Fibroblast of peridontal ligament (primary cell): Measurements from ENCODE around the gene SAMD13.

Experiments
- DNase-seq: peaks from one replicate; pipeline ENCODE4 v3.0.0-alpha.2; 2010; ENCODE audit errors: extremely low read depth

Gene SAMD13

DNA sequence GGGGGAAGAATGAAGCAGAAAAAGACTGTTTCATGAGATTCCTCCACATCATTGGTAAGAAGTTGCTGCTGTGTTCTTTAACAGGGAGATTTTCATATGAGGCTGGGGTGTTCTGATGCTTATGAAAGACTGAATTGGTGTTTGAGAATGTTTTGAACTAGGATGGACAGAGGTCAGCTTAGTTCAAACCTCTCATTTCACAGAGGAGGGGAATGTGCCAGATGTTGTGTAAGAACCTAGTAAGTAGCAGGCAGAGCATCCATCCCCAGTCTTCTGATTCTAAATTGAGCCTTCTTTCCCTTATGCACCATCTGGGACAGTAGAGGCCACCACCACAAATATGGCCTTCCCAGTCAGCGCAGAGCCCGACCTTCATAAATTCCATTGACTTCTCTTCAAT, 43.7 kb downstream of the SAMD13 start:
- DNase-seq, result peak; percentile 54

GRCh38 chr1:84347271-84347931, 45.9 kb downstream of the SAMD13 start:
- peak; percentile 42 for DNase-seq

DNA sequence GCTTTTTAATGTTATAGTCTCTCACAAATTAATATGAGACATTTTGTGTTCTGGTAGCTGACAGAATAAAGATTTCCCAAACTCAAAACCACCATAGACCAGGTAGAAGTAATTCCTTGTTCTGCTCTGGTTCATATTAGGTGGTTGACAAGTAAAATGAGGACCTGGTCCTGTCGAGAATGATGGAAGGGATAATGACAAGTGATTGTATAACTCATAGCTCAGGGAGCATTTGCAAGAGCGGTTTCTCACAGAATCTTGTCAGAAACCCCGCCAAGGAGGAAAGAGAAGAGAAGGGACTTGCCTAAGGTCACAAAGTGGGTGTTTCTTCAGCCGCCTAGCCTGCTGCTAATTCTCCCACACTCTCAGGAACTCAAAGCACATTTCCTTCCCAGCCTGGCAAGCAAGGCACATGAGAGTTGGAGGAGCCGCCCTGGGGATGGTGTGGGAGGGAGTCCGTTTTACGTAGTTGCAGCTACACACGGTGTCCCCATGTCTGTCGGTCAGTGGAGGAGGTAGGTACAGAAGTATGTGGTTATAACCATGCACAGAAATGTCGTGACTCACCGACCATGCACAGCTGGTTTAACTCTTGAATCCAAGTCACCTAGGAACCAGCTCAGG, 46.5 kb downstream of the SAMD13 start:
- no peak for DNase-seq

- DNase-seq, result no peak
Measured at GRCh38 chr1:84348759-84349158, 47.3 kb downstream of the SAMD13 start.

DNA sequence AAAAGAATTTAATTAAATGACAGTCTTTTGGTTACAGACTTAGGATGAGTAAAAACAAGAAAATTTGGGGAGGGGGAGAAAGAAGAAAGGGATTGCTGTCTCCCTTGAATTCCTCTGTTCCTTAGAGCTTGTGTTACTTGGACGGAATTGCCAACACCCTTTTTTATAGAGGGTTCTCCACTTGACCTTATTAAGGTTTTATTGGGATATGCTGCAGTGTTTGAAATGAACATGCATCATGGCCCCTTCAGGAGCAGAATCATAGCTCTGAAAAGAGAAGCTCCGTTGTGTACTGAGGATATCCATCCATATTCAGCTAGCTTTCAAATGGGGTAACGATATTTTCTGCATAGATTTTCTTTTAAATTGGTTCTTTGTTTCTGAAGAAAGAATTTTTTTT, 48.6 kb downstream of the SAMD13 start:
- no peak for DNase-seq

- no peak for DNase-seq
Measured at GRCh38 chr1:84350550-84350949, 49.0 kb downstream of the SAMD13 start.

DNA sequence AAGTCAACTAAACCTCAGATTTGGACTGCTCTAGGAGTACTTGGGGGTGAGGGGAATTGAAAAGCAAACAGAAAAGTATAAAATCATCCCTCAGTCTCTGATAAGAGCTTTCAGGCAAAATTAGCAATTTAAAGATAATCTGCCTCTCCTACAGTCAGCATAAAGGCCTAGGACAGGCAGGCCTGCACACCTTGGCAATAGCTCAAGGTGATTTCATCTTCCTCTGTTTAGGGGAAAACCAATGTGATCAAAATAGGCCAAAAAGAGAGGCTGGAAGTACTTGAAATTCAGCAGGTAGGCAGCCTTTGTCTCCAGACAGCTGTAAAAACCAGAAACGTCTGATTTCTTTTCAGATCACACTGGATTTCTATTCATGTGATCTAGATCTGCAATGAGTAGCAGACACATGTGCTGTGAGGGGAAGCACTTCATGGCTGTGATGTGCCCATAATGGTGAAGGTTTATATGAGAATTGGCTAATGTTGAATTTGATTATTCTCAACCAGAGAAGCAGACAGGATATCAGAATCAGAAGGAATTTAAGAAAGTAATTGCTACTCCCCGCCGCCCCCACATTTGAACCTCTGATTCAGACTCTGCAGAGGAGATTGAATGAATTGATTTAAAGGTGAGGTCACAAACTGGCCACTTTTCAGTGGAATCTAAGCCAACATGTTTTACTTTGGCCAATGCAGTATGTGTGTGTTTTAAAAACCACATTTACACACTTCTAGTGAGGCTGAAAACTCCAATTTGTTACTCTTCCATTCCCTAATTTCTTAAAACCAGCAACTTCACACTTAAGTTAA, 51.0 kb downstream of the SAMD13 start:
- no peak for DNase-seq

- peak; percentile 33 for DNase-seq
Measured at GRCh38 chr1:84353695-84354094, 52.2 kb downstream of the SAMD13 start.

- DNase-seq, result no peak
Measured at GRCh38 chr1:84355556-84355955, 54.0 kb downstream of the SAMD13 start.

- DNase-seq, result no peak
Measured at GRCh38 chr1:84356881-84357280, 55.4 kb downstream of the SAMD13 start.

- DNase-seq, result no peak
Measured at GRCh38 chr1:84358695-84359094, 57.2 kb downstream of the SAMD13 start.

GRCh38 chr1:84360316-84360715, 58.8 kb downstream of the SAMD13 start:
- DNase-seq, result no peak

- DNase-seq, result no peak
Measured at GRCh38 chr1:84361796-84362195, 60.3 kb downstream of the SAMD13 start.

- no peak for DNase-seq
Measured at GRCh38 chr1:84363019-84363418, 61.5 kb downstream of the SAMD13 start.

DNA sequence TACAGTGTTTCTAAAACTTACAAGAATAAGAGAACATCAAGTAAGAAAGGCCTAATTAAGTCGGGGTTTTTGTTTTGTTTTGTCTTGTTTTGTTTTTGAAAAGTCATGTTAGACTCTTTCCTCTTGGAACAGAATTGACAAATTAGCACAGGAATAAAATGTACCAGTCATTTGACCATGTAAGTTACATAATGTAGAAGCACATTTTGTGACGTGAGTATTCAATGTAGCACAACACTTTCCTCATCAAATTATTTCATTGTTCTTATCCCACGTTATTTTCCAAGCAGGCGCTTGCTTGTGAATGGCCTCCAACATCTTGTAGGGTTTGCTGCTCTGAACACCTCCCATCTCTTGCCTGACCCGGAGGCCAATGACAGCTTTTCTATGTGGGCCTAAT, 62.1 kb downstream of the SAMD13 start:
- no peak for DNase-seq

DNA sequence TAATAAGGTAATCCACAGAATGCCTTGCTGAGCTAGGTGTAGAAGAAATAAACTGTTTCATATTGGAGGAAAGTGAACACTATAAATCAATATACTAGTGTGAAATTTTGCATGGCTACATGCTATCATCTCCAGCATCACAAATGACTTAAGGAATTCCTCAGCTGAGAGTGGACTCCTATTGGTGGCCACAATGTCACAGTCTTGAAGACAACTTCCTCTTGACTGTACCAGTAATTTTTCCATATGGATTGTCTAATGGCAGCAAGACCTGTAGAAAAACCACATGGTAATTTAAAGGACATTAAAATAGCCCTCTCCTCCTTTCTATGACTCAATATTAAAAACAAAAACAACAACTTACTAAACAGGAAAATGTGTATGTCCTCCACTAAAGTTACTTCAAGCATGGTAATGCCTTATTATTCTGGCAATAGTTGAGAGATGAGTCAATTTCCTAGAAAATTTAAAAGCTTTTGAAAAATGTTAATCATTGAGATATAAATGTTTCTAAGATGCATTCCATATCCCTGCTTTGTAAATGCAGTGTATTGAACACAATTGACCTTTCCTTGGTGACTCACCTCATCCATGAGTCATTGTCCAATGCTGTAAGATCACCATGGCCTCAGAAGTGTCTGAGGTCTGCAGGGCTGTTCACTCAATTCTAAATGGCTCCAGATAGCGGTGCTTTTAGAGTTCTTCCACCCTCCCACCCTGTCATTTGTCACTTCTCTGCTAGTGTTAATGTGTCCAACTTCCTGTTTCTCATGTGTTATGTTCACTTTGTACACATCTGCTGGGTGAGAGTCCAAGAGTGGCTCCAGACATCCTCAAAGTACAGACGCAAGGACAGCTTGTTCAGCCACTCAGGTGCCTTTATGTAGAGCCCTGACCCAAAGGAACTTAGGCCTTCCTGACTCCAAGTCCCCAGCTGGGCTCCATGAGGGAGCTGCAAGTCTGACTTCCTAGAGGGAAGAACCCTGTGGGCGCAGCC, 64.0 kb downstream of the SAMD13 start:
- peak; percentile 97 for DNase-seq

DNA sequence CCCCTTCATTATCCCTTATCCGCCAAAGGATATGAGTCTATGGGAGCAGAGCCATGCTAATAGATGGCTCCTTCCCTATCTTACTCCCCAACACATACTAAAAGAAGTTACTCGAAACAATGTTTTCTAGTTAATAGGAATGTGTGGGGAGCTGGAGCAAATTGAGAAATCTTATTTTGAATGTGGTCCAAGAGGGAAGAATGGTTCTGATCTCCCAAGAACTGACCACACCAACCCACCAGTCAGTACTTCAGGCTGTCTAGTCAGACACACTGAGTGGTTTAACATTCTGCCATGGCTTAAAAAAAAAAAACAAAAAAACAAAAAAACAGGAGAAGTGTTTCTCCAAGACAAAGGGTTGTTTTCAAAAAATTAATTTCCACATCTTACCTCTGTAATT, 65.3 kb downstream of the SAMD13 start:
- peak; percentile 90 for DNase-seq

DNA sequence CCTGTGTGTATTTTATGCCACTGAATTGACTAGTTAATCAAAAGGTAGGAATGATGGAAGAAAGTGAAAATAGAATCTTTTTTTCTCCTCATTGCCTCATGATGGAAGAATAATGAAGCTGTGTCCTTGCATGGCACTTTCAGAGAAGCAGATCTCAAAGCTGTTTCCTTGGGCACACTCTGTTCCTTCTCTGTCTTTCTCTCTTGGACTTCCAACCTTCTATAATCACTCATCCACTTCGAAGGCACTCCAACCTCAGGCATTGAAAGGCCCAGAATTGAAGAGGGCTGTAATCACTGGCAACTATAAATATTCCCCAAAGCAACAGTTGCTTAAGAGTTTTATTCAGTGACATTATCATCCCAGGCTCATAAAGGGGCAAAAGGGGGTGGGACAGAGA, 65.7 kb downstream of the SAMD13 start:
- DNase-seq, result no peak

DNA sequence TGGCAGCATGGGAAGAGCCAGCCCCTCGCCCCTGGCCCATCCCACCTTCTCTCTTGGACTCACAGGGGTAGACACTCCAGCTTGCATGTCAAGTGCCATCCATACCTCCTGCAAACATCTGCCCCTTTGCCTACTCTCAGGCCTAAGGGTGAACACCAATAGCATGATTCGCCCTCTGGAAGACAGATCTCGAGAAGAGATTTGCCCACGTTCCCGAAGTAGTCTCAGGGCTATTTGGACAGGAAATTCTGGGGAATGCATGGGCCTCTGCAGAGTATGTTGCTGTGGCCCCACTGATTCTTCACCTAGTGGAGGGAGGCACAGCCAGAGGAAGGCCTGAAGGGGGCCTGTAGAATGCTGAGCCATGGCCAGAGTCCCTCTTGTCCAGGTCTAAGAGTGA, 66.9 kb downstream of the SAMD13 start:
- DNase-seq, result no peak

DNA sequence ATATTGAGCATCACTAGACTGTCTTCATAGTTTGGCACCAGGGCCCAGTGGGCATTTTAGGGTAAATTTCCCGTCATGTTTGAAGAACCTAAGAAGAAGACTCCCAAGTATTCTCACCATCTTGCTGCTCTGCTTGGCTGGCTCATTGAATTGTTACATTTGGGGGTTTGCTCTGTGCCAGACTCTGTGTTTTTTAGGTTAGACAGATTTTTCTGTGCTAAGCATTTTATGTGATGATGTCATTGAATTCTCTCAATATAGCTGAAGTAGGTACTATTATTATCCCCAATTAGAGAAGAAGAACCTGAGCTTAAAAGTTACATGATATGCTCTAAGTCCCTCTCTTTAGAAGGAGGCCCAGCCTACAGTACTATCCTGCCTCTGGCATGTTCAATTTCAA, 68.8 kb downstream of the SAMD13 start:
- DNase-seq, result no peak

DNA sequence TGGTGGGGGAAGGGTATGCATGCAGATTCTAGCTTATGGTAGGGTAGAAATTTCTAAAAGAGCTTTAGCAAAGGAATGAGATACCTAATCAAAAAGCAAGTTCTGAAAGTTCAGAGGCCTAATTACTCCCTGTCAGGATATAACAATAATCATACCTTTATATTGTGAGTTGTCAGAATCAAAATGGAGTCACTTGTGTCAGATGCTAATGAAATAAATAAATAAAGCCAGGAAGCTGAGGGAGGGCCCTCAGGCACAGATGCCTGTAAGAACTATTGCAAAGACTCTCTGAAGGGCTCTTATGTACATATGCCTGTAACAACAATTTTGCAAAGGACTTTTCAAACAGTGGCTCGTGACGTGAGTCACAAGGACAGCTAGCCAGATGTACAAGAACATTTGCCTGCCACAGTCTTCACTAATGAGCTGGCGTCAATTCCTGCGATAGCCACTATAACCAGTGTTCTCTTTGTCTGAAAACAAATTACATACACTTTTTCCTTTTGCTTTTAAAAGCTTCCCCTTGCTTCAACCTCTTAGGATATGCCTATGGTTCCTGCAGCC, 69.4 kb downstream of the SAMD13 start:
- no peak for DNase-seq
